Panc1 (cell line): ENCODE measurements around the gene CUZD1.

Experiments used
- CTCF ChIP-seq: fragments of 450-650 bp; IDR thresholded peaks from 2 replicates; pipeline ENCODE4 v1.5.1; 2017; ENCODE audit warnings: mild to moderate bottlenecking
- POLR2AphosphoS5 ChIP-seq: IDR thresholded peaks from 2 replicates; pipeline ENCODE4 v1.6.1; 2012; ENCODE audit warnings: mild to moderate bottlenecking, low read depth, low read length, moderate library complexity
- REST ChIP-seq, 2 experiments: IDR thresholded peaks; 2 replicates each; pipeline ENCODE4 v1.6.1; 2011 to 2012; ENCODE audit warnings: low read depth in 2 of 2, control low read depth in 1 of 2, low read length in 1 of 2, mild to moderate bottlenecking in 1 of 2, moderate library complexity in 1 of 2; ENCODE audit not compliant: insufficient read depth in 1 of 2
- SIN3A ChIP-seq: IDR thresholded peaks from 2 replicates; pipeline ENCODE4 v1.6.1; 2012; ENCODE audit warnings: low read depth, mild to moderate bottlenecking, low read length, moderate library complexity, borderline replicate concordance; ENCODE audit not compliant: insufficient read depth
- TCF7L2 ChIP-seq: IDR thresholded peaks from 2 replicates; pipeline ENCODE4 v1.6.1; 2011; ENCODE audit warnings: mild to moderate bottlenecking, low read depth, low read length, inconsistent platforms

- TF ChIP-seq CTCF, result no peak
- no peak for TF ChIP-seq POLR2AphosphoS5
- TF ChIP-seq REST (IDR thresholded peaks at IDR 0.05; ENCODE audit: insufficient read depth in 1 of 2, low read depth in 2 of 2, low read length in 1 of 2), result no peak
- no peak for TF ChIP-seq TCF7L2
- TF ChIP-seq SIN3A, result no peak
These were observed 4.1 kb downstream of the CUZD1 start for GRCh38 chr10:122841569-122841968.
